ENCODE measurements around the gene AMBRA1.
"Not testable (repeated sequence)": the region's sequence is repeated elsewhere in the genome, so short reads cannot be mapped to it uniquely, and the experiment has no call there.

Gene AMBRA1

DNA sequence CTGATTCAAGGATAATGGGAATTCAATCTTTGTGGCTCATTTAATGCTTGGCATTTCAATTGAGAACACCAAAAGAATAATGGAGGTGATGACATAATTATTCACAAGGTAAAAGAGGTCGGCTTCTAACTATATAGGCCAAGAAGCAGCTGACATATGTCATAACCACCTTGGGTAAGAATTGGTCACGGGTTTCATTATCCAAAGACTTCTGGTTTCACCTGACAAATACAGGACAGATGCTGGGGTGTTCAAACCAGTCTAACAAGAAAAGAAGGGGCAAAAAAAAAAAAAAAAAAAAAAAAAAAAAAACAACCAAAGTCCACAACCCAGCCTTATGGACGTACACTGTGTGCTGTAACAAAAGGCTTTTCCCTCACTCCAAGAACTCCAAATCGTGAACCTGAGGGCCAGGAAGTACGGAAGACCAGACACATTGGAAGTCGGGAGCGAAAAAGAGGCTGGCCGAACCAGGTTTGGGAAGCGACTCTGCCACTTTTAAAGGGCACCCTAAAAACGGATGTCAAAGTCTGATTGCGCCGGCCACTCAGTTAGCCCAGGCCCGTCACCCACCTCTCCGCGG lies 22.8 kb upstream of the AMBRA1 start:
- no peak for DNase-seq (ENCODE audit: low spot score)

- no peak for DNase-seq (ENCODE audit: low spot score)
Measured at GRCh38 chr11:46615756-46616155, 21.9 kb upstream of the AMBRA1 start.

DNA sequence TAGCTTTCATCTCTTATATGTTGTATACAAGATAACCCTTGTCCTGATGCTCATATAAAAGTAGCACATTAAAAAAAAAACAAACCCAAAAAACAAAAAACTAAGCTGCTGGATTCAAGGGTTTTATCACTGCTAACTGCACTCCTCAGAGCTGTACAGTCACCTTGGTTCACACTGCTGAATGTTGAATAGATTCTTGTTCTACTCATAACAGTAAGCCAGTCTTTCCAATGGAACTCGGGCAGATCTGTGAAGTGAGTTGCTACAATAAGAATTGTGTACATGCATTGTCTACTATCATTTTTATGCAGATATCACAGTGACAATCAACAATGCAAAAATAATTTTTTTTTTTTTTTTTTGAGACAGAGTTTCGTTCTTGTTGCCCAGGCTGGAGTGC lies 18.5 kb upstream of the AMBRA1 start:
- DNase-seq (ENCODE audit: low spot score) = no peak

DNA sequence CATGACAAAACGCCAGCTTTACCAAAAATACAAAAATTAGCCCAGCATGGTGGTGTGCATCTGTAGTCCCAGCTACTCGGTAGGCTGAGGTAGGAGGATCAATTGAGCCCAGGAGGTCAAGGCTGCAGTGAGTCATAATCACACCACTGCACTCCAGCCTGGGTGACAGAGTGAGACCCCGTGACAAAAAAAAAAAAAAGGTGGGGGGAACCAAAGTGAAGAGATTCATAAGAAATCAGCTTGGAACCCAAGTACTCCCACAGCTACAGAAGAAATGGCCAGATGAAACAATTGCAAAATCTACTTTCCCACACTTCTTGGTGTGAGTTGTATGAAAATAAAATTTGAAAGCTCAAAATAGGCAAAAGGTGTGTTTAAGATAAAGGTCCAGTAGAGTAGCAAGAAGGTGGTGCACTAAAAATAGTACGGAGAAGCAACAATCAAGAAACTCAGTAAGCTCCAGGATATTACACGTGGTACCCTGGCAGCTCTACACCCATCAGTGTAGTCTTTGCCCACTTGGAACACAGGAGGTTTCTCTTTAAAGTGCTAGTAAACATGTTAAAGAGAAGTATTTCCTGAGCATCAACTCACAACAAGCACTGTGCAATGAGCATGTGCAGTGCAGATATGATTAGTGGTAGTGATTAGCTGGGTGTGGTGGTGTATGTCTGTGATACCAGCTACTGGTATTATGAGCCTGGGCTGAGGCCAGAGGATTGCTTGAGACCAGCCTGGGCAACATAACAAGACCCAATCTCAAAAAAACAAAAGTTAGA lies 17.9 kb upstream of the AMBRA1 start:
- DNase-seq (ENCODE audit: low spot score) = peak; percentile 90

- no peak for DNase-seq (ENCODE audit: low spot score)
Measured at GRCh38 chr11:46609386-46609785, 15.6 kb upstream of the AMBRA1 start.

GRCh38 chr11:46607516-46607915 lies 13.7 kb upstream of the AMBRA1 start:
- no peak for DNase-seq (ENCODE audit: low spot score)

- peak; percentile 68 for DNase-seq (ENCODE audit: low spot score)
Measured at GRCh38 chr11:46604796-46605195, 11.0 kb upstream of the AMBRA1 start.

DNA sequence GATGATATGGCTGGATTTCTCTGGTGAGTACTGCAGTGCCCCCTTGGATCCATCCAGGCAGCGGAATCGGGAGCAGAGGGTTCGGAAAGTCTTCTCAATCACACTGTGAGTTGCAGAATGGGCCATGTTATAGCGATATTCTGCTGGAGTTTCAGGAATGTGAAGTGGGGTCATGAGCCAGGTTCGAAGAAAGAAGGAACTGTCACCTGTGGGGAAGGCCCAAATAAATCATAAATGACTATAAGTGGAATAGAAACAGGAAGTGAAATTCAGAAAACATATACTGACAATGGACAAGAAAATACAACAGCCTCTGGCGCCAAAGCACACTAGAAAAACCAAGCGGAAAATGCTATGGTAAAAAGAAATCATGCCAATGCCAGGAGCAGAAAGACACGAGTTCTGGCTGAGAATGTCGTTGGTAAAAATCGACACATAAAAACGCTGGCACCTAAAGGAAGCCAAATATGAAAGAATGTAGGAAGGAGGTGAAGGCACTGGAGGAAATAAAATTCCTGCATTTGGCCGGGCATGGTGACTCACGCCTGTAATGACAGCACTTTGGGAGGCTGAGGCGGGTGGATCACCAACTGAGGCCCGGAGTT lies 10.0 kb upstream of the AMBRA1 start:
- DNase-seq (ENCODE audit: low spot score) = no peak

DNA sequence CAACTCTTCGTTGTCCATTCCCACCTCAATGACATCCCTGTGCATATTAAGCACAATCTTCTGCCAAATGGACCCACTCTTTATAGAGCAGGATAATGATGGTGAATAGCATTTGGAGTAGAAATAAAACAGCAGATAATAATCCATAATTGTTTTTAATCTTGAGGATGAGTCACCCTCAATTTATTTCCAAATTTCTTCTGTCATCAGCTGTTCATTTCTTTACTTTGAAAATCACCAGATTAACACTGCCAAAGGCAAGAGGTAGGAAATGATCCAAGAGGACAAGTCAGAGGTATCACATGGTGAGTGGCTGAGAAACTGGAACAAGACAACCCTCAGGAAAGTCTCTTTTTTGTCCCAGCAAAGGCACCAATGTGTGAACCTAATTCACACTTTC lies 7.3 kb upstream of the AMBRA1 start:
- DNase-seq (ENCODE audit: low spot score) = no peak

DNA sequence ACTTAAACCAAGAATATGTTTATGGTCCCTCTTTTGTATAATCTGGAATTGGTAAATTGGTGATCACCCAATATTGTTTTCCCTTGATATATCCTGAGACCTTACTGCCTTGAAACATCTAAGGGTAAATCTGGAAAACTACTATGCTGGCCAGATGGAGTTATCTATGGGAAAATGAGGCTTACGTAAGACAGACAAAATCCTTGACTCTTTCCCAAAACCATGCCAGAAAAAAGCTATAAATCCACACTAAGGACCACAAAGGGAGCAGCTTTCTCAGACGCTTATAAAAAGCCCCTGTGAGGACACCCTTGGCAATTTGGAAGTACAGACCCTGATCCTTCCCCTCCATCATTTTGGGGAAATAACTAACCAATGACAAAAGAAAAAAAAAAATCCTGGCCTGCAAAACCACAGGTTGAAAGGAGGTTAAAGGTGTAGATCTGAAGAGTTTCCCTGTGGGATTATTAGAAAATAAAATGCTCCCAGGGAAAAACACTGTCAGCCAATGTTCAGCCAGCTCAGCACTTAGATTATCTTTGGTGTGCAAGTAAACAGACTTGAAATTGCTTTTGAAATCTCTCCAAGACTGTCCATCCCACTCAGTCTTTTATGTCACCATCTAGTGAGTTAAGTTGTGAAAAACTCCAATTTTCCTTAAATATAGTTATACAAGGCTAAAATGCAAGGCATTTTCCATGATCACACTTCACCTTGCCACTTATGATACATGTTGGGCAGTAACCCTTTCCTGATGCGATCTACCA lies 6.6 kb upstream of the AMBRA1 start:
- peak; percentile 58 for DNase-seq (ENCODE audit: low spot score)

DNA sequence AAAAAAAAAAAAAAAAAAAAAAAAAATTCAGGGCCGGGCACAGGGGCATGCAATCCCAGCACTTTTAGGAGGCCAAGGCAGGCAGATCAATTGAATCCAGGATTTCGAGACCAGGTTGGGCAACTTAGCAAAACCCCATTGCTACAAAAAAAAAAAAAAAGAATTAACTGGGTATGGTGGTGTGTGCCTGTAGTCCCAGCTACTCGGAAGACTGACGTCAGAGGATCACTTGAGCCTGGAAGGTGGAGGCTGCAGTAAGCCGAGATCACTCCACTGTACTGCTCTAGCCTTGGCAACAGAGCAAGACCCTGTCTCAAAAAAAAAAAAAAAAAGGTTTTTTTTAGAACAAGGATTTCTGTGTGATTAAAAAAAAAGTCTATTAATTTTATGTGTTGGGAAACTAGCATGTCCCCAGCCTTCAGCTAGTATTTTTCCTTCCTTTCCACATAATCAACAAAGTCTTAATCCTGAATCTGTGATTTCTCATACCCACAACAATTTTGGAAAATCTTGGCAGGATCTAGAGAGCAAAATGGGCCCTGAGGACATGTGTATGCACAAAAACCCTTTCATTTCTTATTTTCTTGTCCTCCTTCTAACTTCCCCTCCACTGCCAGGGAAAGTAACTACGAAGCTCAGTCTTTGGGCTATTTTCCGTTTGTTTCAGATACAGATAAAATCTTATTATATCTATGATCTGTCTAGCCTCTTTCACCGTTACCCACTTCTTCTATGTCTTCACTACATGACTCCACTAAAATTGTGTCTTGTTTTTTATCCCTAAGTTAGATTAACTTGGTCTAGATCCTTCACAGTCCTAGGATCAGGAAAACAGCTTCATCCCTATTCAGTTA lies 5.7 kb upstream of the AMBRA1 start:
- DNase-seq (ENCODE audit: low spot score) = no peak

- peak; percentile 74 for DNase-seq (ENCODE audit: low spot score)
Measured at GRCh38 chr11:46597609-46598219, 3.9 kb upstream of the AMBRA1 start.

DNA sequence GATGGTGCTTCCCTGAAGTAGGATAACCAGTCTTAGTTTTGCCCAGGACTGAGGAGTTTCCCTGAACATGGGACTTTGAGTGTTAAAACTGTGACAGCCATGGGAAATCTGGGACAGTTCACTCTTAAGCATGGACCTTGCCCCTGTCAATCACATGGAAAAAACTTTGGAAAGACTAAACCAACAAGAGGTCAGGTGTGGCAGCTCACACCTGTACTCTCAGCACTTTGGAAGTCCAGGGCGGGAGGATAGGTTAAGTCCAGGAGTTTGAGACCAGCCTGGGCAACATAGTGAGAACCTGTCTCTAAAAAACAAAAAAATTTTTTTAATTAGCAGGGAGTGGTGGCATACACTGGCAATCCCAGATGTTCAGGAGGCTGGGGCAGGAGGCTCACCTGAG lies 3.3 kb upstream of the AMBRA1 start:
- no peak for DNase-seq (ENCODE audit: low spot score)

DNA sequence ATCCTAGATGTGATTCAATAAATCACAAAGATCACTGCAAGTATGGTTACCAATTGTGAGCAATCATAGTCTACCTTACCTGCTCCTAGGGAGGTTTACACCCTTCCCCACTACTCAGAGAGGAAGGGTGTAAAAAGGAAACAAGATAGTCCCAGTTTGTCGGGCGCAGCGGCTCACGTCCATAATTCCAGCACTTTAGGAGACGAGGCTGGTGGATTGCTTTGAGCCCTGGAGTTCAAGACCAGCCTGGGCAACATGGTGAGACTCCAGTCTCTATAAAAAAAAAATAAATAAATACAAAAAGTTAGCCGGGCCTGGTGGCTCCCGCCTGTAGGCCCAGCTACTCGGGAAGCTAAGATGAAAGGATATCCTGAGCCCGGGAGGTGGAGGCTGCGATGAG lies 962 bp upstream of the AMBRA1 start:
- no peak for DNase-seq (ENCODE audit: low spot score)

- DNase-seq (ENCODE audit: low spot score) = no peak
Measured at GRCh38 chr11:46594374-46594700, 514 bp upstream of the AMBRA1 start.

- DNase-seq (ENCODE audit: low spot score) = no peak
Measured at GRCh38 chr11:46590740-46591605, 2.9 kb downstream of the AMBRA1 start.

GRCh38 chr11:46588915-46589314 lies 4.9 kb downstream of the AMBRA1 start:
- DNase-seq (ENCODE audit: low spot score) = no peak

DNA sequence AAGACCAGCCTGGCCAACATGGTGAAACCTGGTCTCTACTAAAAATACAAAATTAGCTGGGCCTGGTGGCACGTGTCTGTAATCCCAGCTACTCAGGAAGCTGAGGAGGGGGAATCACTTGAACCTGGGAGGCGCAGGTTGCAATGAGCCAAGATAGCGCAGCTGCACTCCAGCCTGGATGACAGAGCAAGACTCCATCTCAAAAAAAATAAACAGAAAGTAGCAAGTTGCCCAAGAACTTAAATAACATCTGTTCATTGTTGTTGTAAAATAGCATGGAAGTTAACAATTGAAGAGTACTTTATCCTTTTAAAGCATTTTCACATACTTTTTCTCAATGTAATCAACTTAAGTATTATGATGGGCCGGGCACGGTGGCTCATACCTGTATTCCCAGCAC lies 5.7 kb downstream of the AMBRA1 start:
- no peak for DNase-seq (ENCODE audit: low spot score)

DNA sequence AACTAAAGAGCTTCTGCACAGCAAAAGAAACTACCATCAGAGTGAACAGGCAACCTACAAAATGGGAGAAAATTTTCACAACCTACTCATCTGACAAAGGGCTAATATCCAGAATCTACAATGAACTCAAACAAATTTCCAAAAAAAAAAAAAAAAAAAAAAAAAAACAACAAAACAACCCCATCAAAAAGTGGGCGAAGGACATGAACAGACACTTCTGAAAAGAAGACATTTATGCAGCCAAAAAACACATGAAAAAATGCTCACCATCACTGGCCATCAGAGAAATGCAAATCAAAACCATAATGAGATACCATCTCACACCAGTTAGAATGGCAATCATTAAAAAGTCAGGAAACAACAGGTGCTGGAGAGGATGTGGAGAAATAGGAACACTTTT lies 10.3 kb downstream of the AMBRA1 start:
- not testable (repeated sequence) for DNase-seq (ENCODE audit: low spot score)

- no peak for DNase-seq (ENCODE audit: low spot score)
Measured at GRCh38 chr11:46582588-46582987, 11.2 kb downstream of the AMBRA1 start.

DNA sequence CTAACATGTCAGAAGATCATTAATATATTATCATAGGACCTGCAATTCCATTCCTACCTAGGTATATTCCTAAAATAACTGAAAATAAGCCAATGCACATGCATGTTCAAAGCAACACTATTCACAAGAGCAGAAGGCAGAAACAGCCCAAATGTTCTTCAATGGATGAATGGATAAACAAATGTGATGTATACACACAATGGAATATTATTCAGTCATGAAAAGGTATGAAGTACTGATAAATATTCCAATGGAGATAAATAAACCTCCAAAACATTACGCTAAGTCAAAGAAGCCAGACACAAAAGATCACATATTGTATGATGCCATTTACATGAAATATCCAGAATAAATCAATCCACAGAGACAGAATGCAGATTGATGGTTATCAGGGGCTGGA lies 16.8 kb downstream of the AMBRA1 start:
- DNase-seq (ENCODE audit: low spot score) = no peak

Measured in hematopoietic multipotent progenitor cell treated with erythropoietin and hydrocortisone succinate and interleukin-3 and kit ligand, for 17 days (in vitro differentiated cells).